Fibroblast of skin of back (primary cell): ENCODE results near the gene TM4SF20.
A peak's percentile ranks its signal among the peaks of the same experiment; 100 is the strongest.
"Not testable (repeated sequence)": the region's sequence is repeated elsewhere in the genome, so short reads cannot be mapped to it uniquely, and the experiment has no call there.

ENCODE experiments used
- DNase-seq: peaks from one replicate; pipeline ENCODE4 v3.0.0-alpha.2; 2013

The TM4SF20 gene

GRCh38 chr2:227398684-227399670, 19.9 kb upstream of the TM4SF20 start:
- DNase-seq = no peak

- DNase-seq = no peak
Measured at GRCh38 chr2:227397562-227397961, 18.5 kb upstream of the TM4SF20 start.

- no peak for DNase-seq
Measured at GRCh38 chr2:227395556-227395955, 16.4 kb upstream of the TM4SF20 start.

DNA sequence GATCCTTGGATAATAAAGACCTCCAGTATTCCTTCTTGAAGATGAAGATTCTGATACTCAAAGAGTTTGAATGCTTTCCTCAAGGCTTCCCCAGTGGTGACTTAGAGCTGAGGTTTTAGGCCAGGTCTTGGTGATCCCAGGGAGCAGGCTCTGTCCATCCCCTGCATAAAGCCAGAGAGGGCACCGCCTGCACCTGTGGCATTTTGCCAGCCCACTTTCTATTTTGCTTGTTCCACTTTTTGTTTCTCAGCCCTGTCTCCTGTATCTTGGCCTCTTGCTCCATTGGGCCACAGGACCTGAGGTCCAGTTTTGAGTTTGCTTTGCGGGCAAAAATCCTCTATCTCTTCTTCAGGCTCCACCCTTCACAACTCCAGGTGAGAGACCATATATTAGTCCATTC, 15.3 kb upstream of the TM4SF20 start:
- DNase-seq = no peak

DNA sequence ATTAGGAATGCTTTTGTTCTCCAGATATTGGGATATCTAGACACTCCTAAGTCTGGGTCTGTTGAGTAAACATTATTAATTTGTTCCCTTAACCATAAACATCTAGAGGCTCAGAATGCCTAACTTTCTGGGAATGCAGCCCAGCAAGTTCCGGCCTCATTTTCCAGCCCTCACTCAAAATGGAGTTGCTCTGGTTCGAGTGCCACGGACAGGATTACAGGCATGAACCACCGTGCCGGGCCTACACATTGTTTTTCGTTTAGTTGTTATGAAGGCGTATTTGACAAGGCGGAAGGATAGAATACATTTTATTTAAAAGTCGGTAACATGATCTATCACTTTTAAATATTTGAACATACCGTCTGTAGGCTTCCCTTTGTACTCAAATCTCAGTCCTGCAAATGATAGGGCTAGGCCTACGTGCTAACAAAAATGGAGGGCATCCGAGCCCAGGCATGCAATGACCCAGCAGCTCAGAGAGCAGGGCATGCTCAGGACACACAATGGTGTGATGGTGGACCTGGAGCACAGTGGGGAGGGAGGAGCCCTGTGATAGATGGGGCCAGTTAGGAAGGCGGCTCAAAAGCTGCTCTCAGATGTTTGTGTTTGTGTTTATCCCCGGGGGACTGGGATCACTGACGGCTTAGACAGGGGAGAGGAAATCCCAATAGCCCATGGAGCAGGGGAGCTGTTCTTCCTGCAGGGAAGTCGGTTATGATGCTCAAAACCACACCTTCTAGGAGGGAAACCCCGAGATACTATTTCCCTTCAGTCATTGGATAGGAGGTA, 11.6 kb upstream of the TM4SF20 start:
- DNase-seq = no peak

DNA sequence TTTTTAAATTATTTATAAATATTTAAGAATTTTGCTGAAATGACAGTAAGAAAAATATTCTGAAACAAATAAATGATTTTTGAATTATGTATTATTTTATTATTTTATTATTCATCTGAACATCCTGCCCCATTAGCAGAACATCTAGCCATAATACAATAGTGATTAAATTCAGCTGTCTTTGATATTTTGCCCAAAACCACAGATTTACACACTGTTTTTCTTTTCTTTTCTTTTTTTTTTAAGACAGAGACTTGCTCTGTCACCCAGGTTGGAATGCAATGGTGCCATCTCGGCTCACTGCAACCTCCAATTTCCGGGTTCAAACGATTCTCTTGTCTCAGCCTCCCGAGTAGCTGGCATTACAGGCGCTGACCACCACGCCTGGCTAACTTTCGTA, 10.6 kb upstream of the TM4SF20 start:
- DNase-seq = no peak

DNA sequence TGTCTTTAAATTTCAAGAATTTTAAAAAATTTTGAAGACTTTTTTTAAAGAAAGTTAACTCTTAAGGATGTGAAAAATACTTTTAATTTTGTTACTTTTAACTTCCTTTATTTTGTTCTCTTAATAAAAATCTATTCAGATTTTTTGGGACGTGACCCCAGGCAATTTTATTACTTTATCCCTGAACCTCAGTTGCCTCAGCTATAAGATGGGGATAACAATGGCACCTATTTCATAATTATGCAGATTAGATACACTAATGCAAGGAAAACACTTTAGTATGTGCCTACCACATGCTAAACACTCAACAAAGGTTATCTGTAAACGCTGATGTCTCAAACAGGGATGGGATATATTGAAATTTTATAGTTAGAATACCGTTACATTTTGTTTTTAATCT, 10.1 kb upstream of the TM4SF20 start:
- DNase-seq = no peak

DNA sequence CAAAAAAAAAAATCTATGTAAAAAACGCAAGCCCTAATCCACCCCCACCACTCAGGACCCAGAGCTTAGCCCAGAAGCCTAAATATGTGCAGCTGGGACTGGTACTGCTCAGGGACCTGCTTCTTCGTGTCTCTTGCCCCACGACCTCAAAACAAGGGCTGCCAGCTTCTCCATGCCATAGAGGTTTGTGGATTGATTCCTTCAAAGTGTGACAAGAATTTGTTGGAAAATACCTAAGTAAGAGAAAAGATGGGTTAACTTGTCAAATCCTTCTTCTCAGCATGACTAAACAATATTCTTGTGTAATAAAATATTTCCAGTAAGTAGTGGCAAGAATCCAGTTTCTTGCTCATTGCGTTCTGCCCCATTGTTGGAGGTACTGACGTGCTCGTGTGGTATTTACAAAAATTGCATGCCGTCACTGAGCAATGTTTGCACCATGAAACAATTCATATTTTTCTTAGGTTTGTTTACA, 9.5 kb upstream of the TM4SF20 start:
- DNase-seq = peak; percentile 84

DNA sequence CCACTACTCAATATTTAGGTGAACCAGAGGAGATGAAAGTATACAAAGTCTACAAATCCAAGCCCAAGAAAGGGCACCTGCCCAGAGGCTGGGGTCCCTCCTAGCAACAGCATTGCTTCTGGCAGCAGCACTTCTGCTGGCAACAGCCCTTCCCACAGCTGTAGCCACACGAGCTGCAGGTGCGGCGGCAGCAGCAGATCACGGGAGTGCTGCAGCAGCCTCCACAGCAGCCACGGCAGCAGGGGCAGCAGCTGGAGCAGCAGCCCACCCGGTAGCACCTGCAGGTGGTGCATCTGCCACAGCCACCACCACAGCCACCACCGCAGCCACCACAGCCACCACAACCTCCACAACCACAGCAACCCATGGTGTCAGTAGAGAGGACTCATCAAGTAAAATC, 8.5 kb upstream of the TM4SF20 start, which contains the start of gene SCYGR1:
Gene SCYGR1, minus strand, starts transcription at position 367 of the 400 bp plus-strand sequence. Its CDS starts 0 bp downstream, at position 367.
- not testable (repeated sequence) for DNase-seq

- no peak for DNase-seq
Measured at GRCh38 chr2:227386630-227387029, 7.5 kb upstream of the TM4SF20 start.

DNA sequence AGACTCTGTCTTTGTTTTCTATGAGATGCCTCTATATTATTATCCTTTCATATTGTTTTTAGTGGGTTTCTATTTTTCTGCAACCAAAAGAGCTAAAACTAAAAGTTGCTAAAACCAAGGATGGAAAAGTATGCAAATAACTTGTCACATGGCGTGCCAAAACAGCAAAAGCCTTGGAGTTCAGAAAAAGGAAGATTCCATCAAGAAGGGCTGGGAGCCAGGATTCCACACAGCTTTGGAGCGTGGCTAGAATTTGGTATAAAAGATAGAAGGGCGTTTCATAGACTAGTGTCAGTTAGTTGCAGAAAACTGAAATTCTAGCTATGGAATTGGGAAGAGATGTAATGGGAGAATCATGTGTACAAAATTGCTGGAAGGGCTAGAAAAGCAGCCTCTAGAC, 4.6 kb upstream of the TM4SF20 start:
- no peak for DNase-seq

DNA sequence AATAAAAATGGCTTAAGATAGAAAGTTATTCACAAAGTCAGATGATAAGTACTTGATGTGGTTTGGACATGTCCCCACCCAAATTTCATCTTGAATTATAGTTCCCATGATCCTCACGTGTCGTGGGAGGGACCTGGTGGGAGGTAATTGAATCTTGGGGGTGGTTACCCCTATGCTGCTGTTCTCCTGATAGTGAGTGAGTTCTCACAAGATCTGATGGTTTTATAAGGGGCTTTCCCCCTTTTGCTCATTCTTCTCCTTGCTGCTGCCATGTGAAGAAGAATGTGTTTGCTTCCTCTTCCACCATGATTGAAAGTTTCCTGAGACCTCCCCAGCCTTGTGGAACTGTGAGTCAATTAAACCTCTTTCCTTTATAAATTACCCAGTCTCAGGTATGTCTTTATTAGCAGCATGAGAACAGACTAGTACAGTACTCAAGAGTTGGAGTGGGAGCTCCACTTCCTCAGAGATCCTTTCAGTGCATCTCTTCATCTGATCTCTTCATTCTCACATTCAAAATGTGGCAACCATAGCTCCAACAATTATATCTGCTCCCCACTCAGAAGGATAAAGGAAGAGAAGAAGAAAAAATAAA, 3.2 kb upstream of the TM4SF20 start:
- not testable (repeated sequence) for DNase-seq

DNA sequence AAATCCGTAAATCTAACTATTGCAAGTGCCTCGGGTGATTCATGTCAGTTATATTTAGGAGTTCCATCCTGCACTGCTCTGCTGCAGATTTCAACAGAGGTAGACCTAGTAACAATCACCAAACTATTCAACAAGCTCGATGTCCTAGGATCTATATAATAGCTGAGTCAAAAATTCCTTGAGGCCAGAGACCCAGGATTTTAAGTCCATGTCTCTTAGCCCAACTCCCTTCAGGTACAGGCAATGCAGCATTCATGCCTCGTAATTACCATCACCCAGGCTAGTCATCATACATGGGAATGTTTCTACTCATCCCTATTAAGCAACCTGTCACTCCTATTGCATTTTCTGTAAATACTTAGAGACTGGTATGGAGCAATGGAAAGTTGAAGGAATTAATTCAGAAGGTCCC, 729 bp downstream of the TM4SF20 start:
- DNase-seq = no peak

DNA sequence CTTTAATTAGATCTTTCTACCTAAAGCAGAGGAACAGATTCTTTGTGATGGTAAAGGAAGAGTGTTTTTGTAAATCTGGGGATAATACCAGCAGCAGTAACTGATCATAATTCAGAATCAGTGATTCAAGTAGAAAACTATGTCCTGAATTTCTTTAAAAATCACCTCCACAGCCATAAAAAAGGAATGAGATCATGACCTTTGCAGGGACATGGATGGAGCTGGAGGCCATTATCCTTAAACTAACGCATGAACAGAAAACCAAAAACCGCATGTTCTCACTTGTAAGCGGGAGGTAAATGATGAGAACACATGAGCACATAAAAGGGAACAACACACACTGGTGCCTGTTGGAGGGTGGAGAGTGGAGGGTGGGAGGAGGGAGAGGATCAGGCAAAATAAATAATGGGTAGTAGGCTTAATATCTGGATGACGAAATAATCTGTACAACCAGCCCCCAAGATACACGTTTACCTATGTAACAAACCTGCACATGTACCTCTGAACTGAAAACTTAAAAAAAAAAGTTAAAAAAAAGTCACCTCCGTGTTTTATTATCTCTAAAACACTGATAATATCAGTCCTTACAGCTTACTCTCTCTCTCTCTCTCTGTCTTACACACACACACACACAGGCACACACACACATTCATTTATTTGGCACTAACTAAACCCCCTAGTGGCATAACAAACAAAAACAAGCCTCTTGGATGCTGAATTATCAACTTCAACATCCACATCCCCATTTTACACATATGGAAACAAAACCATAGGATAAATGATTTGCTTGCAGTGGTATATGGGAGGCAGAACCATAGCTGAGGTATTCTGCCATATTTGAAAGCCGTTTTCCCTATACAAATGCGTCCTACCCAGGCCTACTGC, 1.4 kb downstream of the TM4SF20 start:
- no peak for DNase-seq

GRCh38 chr2:227376656-227377396, 2.3 kb downstream of the TM4SF20 start:
- peak; percentile 34 for DNase-seq

- peak; percentile 33 for DNase-seq
Measured at GRCh38 chr2:227374158-227374557, 4.9 kb downstream of the TM4SF20 start.

DNA sequence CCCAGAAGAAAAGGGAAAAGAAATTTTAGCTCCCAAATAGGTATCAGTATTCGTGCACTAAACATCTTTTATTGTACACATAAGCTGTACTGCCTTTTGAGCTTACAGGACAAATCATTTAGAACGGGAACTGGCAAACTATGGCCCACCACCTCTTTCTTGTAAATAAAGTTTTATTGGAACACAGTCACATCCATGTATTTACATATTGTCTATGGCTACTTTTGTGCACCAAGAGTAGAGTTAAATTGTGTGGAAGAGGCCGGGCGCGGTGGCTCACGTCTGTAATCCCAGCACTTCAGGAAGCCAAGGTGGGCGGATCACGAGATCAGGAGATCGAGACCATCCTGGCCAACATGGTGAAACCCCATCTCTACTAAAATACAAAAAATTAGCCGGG, 5.7 kb downstream of the TM4SF20 start:
- DNase-seq = no peak

DNA sequence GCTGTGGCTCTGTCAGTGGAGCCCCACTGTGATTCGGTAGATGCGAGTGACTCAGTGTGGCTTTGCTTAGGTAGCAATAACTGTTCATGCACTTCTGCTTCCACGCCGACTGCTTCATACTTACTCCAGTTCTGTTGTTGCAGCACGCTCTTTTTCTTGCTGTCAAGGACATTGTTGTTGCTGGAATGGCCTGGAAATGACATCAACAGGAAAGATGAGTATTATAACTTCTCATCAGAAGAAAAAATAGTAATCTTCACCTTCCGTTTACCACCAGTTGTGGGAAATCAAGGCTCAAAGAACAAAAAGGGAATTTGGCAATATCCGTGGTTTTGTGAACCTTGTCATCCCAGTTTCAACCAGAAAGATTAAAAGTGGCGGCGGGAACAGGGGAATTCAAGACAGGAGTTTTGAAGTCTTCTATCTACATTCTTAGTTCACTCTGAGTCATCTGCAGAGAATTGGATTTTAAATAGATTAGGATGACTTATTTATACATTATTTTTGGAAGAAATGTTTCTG, 8.3 kb downstream of the TM4SF20 start:
- peak; percentile 72 for DNase-seq

DNA sequence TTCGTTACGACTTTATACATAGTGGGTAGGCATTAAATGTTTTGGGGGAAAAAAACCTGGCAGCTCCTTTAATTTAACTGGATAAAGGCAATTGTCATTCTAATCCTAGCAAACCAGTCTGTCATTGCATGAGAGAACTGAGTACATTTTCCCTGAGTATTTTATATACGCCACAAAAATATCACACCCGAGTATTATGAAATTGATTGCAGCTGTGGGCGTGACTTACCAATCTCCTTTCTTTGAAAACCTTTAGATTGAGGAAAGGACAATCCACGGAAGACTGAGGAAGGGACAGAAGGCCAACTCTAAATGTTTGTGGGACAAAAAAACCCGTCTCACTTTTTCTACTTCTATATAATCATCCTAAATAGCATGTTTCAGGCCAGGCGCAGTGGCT, 9.0 kb downstream of the TM4SF20 start:
- no peak for DNase-seq

GRCh38 chr2:227368574-227368973, 10.5 kb downstream of the TM4SF20 start:
- DNase-seq = no peak

DNA sequence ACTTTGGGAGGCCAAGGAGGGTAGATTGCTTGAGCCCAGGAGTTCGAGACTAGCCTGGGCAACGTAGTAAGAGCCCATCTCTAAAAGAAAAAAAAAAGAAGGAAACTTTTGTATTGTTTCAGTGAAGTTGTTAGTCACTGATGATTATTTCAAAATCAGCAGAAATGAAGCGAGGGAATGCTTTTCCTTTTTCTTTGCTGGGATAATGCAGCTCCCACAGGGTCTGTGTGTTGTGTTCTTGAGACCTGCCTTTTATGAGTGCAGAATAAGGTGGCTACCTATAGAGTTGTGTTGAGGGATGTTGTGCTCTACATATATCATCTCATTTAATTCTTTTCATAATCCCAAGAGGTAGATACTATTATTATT, 11.7 kb downstream of the TM4SF20 start:
- DNase-seq = no peak
